GM19099 (cell line): ENCODE measurements around the gene CDK2AP2.
A peak's percentile ranks its signal among the peaks of the same experiment; 100 is the strongest.

Source experiments
- POLR2A ChIP-seq: IDR thresholded peaks from 3 replicates; pipeline ENCODE4 v1.6.1; 2011; ENCODE audit warnings: low read depth; ENCODE audit not compliant: insufficient read length; ENCODE audit errors: extremely low read depth

The CDK2AP2 gene

DNA sequence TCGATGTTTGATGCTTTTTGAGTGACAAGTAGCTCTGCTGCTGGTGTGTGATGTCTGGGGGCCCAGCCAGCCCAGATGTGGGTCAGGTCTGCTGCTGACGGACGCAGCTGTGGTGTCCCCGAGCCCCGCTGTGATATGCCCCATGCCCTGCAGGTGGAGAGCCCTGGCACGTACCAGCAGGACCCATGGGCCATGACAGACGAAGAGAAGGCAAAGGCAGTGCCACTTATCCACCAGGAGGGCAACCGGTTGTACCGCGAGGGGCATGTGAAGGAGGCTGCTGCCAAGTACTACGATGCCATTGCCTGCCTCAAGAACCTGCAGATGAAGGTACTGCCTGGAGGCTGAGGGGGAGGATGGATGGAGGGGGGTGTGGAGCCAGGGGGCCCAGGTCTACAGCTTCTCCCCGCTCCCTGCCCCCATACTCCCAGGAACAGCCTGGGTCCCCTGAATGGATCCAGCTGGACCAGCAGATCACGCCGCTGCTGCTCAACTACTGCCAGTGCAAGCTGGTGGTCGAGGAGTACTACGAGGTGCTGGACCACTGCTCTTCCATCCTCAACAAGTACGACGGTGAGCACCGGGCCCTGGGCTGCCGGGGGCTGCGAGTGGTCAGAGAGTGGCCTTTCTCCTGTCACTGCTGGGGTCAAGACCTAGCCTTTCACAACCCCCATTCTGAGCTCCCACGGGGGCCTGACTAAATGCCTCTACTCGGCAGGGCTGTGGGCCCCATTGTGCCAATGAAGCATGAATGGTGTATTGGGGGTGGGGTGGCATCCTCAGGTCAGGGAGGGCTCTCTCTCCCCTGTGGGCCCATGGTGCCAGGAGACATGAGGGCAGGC lies 17.9 kb downstream of the CDK2AP2 start:
- no peak for TF ChIP-seq POLR2A

DNA sequence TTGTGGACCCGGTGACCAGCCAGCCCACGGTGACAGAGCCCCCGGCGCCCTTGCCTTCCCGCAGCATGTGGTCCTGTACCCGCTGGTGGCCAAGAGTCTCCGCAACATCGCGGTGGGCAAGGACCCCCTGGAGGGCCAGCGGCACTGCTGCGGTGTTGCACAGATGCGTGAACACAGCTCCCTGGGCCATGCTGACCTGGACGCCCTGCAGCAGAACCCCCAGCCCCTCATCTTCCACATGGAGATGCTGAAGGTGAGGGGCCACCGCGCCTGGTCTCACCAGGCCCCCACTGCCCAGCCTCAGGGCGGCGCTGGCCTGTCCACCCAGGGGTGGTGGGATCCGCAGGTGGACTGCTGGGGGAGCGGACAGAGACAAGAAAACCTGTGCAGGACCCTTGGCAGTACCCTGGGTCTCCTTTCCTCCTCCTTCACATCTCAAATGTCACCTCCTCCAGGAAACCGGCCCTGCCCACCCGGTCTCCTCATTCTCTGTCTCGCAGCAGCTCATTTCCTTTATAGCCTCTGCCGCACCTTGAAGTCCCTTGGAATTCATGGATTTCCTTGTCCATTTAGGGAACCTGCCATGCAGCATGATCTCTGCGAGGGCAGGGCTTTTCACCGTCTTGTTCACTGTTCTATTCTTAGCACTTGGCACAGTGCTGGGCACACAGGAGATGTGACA lies 18.6 kb downstream of the CDK2AP2 start:
- no peak for TF ChIP-seq POLR2A

DNA sequence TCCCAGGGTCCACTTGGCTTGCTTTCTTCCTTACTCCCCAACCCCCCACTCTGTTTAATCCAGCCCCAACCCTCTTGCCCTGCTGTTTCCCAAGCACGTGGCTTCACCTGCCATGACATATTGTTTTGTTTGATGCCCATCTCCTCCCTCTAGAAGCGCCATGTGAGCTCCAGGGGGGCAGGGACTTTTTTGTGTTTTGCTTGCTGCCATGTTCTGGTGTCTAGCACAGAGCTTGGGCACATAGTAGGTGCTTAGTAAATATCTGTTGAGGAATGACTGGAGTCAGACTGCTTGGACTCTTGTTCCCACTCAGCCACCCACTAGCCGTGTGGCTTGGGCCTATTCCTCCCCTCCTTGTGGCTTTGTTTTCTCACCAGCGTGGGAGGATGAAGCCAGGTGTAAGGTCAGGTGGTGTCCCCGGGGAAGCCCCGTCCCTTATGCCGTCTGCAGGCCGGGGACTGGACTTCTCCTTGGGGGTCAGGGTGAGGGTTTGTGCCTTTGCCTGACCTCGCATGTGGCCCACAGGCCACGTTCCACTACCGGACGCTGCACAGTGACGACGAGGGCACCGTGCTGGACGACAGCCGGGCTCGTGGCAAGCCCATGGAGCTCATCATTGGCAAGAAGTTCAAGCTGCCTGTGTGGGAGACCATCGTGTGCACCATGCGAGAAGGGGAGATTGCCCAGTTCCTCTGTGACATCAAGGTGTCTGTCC lies 21.3 kb downstream of the CDK2AP2 start:
- TF ChIP-seq POLR2A, result no peak

DNA sequence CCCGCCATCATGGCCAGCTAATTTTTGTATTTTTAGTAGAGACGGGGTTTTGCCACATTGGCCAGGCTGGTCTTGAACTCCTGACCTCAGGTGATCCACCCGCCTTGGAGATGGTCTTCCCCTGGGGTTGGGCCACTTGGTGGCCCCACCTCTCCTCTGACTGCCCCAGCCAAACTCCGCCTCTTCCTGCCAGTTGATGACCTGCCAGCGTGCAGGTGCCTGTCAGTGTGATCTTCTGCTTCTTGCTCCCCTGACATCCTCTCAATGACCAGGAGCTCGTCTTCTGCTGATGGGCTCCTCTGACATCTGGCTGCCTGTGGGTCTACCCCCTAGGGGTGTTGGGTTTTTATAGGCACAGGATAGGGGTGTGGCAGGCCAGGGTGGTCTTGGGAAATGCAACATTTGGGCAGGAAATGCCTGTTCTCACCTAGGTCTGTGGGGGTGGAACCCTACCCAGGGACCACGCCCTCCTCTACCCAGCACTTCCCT lies 22.0 kb downstream of the CDK2AP2 start:
- peak; percentile 92 for TF ChIP-seq POLR2A

DNA sequence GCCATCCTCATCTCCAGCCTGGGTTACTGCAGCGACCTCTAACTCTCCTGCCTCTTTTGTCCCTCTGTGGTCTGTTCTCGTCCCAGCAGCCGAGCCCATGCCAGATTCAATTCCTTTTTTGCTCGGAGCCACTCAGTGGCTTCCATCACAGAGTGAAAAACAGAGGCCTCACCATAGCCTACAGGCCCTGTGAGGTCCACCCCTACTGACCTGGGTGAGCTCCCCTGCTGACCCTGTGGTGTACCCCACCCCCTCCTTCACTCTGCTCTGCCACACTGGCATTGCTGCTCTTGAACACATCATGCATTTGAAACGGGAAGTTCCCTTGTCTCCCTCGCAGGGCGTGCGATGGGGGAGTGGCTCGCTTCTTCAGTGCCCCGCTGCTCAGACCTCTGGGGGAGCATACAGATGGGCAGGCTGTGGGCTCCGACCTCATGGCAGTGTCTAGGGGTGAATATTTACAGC lies 23.1 kb downstream of the CDK2AP2 start:
- no peak for TF ChIP-seq POLR2A

DNA sequence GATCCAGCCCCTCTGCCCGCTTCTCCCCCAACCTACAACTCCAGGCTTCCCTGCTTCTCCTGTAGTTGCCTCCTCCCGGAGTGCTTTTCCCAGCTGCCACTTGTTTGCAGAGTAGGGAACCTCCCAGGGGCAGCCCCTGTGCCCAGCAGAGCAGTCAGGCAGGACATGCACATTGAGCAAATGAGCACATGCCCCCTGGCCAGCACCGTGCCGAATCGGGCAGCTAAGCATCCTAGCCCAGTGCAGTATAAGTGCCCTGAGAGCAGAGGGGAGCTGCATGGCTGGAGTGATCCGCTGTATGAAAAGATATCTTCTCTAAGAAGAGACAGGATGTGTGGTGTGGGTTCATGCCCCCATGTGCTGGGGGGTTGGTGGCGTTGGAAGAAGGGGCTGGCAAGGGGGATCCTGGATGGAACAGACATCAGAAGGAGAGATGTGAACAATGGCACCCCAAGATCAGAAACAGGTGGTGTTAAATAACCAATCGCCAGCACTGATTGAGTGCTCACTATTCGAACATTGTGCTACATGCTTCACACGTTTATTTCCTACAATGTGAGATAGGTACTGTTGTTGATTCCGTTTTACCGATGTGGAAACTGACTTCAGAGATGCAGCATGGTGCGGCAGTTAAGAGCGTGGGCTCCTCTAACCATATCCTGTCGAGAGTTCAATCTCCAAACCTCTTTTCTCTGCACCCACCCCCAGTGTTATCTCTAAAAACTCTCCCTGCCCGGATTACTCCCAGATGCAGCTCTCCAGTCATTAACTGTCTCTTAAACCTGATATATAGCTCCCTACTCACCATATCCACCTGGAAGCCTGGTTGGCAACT lies 23.9 kb downstream of the CDK2AP2 start:
- TF ChIP-seq POLR2A, result no peak

DNA sequence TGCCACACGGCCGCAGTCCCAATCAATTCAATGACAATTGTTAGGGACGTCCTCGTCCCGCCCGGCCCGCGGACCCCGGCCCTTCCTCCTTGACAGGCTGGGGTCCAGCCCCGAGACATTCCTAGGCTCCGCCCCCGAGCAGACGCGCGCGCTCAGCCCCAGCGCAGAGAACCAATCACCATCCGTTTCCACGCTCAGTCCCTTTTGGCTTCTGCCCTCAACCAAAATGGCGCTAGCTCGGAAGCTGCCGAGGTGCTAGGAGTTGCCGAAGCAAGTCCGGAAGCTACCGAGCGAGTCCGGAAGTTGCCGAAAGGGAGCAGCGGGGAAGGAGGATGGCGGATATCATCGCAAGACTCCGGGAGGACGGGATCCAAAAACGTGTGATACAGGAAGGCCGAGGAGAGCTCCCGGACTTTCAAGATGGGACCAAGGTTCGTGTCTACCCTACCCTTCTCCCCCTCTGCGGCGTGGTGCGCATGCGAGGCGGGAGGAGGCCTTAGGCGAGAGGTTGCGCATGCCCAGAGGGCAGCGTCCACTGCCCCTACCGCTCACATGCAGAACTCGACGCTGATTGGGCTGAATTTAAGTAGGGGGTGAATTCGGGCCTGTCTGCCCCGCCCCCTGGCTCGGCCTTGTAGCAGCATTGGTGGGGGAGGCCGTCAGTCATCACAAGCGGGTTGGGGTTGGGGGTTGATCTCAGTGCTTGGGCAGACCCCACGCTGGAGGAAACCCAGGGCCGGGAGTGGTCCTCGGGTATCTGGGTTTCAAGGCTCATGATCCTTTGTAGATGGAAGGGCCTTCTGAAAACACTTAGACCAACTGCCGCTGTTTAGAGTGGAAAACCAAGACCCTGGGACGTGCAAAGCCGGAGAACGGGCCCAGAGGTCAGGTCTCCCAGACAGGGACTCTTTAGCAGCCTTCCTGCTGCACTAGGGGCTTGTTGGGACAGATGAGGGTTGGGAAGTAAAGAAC lies 24.8 kb downstream of the CDK2AP2 start, which contains the start of gene AIP:
TSS of gene AIP (plus strand) at position 200 of the 972 bp plus-strand sequence. CDS start at position 333, 133 bp downstream.
- TF ChIP-seq POLR2A, result peak; percentile 73

DNA sequence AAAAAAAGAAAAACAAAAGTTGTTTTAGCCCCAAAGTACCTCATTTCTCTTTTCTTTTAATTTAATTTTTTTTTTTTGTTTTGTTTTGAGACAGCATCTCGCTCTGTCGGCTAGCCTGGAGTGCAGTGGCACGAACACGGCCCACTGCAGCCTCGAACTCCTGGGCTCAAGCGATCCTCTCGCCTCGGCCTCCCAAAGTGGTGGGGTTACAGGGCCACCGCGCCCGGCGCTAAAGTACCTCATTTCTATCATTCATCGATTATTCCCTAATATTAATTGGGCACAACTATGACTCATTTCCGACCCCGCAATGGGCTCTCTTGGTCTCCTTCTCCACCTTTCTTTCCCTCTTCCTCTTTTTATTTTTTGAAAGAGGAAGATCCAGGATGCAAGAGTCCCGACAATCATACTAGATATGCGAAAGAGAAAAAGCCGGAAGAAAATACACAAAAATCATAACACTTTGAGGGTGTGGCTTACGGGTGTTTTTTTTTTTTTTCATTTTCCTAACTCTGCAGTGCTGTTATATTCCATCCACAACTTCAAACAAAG lies 25.6 kb downstream of the CDK2AP2 start:
- TF ChIP-seq POLR2A, result no peak

DNA sequence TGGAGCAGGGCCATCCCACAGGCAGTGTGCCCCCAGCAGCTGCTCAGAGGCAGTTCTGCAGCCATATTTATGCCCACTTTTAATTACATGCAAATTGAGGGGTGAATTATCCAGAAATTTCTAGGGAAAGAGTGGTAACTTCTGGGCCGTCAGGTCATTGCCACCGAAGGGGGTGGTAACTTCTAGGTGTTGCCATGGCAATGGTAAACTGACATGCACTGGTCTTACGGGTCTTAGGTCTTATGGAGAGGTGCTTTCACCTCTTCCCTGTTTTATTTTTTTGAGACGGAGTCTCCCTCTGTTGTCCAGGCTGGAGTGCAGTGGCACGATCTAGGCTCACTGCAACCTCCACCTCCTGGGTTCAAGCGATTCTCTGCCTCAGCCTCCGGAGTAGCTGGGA lies 35.1 kb downstream of the CDK2AP2 start:
- TF ChIP-seq POLR2A, result no peak

DNA sequence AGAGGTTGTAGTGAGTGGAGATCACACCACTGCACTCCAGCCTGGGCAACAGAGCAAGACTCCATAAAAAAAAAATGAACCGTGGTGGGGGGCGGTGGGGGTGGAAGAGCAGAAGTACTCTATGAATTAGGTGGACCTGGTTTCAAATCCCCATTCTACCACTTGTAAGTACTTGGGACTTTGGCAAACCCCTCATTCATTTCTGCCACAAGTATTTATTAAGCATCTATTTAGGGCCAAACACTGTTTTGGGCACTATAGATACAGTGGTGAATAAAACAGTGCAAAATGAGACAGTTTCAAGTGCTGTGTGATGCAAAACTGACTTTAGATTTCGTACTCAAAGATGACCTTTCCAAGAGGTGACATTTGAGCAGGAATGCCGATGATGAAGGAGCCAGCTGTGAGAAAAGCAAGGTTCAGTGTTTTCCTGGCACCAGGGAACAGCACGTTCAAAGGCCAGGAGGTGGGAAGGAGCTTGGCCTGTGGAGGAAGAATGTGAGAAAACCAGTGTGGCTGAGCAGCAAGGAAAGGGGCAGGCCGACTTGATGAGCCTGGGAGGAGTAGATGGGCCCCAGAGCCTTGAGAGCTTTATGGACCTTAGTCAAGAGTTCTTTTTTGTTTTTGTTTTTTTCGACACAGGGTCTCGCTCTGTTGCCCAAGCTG lies 37.5 kb downstream of the CDK2AP2 start:
- TF ChIP-seq POLR2A, result no peak

DNA sequence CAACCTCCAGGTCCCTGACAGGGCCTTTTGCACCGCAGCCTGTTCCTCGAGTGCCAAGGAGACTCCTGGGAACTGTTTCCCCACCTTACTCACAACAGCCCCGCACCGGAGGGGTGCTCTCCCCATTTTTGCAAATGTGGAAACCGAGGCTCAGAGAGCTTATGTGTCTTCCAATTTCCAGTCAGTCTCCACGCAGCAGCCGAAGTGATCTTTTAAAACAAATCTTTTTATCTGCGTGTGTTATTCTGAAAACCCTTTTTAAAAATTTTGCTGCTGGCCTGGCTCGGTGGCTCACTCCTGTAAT lies 38.5 kb downstream of the CDK2AP2 start:
- TF ChIP-seq POLR2A, result no peak

DNA sequence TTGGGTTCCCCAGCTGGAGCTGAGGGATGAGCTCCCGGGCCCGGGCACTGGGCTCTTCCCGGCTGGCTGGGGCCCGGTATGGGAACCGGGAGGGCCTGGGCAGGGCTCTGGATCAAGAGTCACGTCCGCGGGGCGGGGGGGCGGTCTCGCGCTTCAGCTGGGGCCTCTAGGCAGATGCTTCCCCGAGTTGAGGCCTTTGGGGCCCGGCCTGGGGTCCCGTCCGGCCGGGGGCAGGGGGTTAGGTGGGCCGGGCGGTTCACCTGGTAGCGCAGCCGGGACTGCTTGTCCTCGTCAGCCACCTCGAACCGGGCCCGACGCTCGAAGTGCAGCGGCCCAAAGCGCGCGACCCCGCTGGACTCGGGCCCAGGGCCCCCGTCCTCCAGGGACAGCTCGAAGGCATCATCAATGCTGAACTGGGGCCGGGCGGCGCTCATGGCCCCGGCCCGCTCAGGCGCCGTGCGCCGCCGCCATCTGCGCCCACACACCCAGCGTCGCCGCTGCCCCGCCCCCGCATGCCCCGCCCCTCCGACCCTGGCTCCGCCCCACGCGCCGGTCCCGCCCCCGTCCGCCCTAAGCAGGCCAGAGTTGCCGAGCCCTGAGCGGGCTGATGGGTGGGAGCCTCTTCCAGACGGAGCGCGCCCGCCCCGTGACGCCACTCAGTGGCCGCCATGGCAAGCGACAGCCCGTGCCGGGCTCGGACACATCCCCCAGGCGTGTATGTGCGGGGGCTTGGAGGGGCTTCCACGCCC lies 39.0 kb downstream of the CDK2AP2 start, which contains the start of gene TMEM134:
TSS of gene TMEM134 (minus strand) at position 493 of the 749 bp plus-strand sequence. CDS start at position 434, 59 bp downstream.
- TF ChIP-seq POLR2A, result peak; percentile 83
